GM21717 (cell line): Measurements from ENCODE around the gene CPA2.
"Not testable (repeated sequence)": the region's sequence is repeated elsewhere in the genome, so short reads cannot be mapped to it uniquely, and the experiment has no call there.

ENCODE experiments used
- ATAC-seq: cut with Tn5 transposase; IDR thresholded peaks from one replicate; pipeline ENCODE4 v1.9.1; 2021; ENCODE audit warnings: mild to moderate bottlenecking, moderate library complexity; ENCODE audit not compliant: unreplicated experiment

The CPA2 gene

GRCh38 chr7:130304878-130305277 lies 38.2 kb downstream of the CPA2 start:
- ATAC-seq, result no peak

- ATAC-seq, result no peak
Observed at GRCh38 chr7:130305433-130306042, 38.9 kb downstream of the CPA2 start.

GRCh38 chr7:130309986-130310385 lies 43.3 kb downstream of the CPA2 start:
- no peak for ATAC-seq

GRCh38 chr7:130314305-130314704 lies 47.6 kb downstream of the CPA2 start:
- no peak for ATAC-seq

DNA sequence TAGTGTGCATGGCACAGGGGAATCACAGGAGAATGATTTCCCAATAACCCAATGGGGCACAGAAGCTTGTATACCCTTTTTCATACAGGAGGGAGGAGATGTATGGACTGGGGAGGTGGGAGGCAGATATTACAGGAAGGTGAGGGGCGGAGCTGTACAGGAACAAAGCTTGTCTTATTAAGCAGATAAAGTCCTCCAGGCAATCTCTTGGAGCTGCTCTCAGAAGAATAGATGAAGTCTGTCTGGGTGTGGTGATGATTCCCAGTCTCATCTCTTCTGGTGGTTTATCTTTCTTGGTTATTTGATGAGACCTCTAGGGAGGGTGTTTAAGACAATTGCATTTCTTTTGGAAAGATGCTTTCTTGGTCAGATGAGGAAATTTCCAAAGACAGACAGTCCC lies 52.9 kb downstream of the CPA2 start:
- no peak for ATAC-seq

- ATAC-seq, result not testable (repeated sequence)
Observed at GRCh38 chr7:130321542-130322229, 55.0 kb downstream of the CPA2 start.

DNA sequence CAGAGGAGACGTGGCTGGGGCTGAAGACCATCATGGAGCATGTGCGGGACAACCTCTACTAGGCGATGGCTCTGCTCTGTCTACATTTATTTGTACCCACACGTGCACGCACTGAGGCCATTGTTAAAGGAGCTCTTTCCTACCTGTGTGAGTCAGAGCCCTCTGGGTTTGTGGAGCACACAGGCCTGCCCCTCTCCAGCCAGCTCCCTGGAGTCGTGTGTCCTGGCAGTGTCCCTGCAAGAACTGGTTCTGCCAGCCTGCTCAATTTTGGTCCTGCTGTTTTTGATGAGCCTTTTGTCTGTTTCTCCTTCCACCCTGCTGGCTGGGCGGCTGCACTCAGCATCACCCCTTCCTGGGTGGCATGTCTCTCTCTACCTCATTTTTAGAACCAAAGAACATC lies 56.0 kb downstream of the CPA2 start:
- no peak for ATAC-seq

- ATAC-seq, result no peak
Observed at GRCh38 chr7:130324306-130324943, 57.8 kb downstream of the CPA2 start.

GRCh38 chr7:130329681-130330080 lies 63.0 kb downstream of the CPA2 start:
- ATAC-seq, result no peak

DNA sequence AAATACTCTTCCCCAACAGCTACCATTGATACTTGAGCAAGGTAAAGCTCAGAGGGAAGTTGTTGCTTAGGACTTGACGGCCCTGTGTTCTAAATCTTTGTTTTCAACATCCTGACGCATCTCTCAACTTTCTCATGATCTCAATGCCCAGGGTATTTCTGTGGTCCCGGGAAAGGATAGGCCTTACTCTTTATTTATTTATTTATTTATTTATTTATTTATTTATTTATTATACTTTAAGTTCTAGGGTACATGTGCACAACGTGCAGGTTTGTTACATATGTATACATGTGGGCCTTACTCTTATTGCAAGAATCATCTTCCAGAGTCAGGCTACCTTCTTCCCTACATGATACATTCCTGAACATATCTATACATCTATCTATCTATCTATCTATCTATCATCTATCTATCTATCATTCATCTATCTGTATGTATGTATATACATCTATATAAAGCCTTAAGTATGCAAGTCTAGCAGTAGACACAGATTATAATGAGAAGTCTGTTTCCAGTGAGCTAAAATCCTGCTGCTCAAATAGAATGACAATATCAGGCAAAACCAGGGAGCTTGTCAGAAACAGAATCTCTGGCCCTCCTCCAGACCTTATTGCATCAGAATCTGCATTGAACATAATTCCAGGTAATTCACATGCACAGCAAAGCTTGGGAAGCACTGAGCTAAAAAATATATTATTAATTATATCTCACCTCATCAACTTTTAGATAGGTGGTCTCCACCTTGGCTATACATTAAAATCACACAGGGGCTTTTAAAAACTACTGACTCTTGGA lies 65.8 kb downstream of the CPA2 start:
- no peak for ATAC-seq

DNA sequence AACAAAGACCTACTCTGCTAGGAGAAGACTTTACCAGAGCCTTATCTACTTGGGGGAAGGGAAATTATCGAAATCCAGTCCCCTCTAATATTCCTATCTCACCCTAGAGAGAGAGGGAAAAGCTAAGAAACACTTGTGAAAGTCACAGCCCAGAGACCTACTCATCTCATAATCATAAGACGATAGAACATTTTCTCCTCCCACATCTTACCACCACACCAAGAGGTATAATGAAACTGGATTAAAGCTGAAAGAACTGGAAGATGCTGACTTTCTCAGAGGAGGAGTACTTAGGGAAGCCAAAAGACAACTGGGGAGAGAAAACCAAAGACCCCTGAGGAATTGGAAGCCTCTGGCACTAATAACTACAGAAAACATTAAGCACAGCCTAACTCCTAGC lies 67.2 kb downstream of the CPA2 start:
- no peak for ATAC-seq

- ATAC-seq, result no peak
Observed at GRCh38 chr7:130334274-130334673, 67.6 kb downstream of the CPA2 start.

DNA sequence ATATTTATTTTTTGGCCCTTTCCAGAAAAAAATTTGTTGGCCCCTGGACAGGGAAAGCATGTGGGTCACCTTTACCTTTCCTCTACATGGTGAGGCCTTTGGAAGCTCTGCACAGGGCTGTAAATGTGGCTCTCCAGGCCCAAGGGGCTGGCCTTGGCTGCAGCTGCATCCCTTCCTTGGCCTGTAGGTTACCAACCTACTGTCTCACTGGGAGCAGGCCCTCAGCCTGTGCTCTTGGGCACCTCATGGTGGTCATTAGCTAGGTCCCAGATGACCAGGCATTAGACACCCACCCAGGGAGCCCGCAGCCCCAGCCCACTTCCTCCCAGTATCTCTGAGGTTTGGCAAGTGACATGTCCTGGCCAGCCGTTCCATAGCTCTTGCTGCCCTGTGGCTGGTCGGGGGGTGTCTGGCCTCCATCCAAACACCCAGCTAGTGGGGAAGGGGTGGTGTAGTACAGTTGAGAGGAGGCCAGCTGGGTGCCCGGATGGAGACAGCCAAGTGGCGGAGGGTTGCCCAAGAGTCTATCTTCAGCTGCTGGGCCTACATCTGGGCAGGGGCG lies 70.8 kb downstream of the CPA2 start:
- ATAC-seq, result no peak

DNA sequence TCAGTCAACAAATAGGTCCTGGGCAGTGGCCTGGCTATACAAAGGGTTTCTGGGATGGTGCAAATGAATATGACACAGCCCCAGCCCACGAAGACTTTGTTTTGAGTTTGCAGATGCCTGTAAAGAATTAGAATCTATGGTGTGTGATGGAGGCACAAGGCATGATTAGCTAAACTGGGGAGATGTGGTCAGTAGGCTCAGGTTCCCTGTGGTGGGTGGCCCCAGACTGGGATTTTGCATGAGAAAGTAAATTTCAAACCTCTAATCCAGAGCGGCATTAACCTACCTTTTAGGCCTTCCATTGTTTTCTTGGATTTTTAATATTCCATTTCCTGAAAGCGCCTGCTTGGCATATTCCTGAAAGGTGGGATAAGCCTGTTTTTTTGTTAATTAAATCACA lies 71.6 kb downstream of the CPA2 start:
- ATAC-seq, result no peak
